LNCAP (cell line): ENCODE results near the gene IPO8.

Source experiments
- CTCF ChIP-seq: fragments of 450-650 bp; IDR thresholded peaks from 2 replicates; pipeline ENCODE4 v1.5.1; 2017; ENCODE audit warnings: mild to moderate bottlenecking

The IPO8 gene

DNA sequence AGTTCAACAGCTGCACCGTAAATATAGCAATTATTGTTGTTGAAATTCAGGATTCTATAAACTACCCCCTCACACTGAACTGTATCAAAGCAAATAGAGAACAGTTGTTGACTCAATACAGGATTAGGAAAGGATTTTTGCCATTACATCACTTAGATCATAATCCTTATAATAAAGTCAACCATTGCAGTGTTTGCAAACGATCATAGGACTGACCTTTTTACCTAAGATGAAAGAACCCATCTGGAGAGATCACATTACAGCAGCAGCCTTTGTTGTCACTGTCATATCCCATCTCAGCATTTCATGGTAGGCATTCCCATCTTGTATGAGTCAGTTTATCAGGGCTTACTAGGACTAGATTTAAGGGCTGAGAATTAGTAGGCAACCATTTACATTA, 96.1 kb downstream of the IPO8 start:
- no peak for TF ChIP-seq CTCF

DNA sequence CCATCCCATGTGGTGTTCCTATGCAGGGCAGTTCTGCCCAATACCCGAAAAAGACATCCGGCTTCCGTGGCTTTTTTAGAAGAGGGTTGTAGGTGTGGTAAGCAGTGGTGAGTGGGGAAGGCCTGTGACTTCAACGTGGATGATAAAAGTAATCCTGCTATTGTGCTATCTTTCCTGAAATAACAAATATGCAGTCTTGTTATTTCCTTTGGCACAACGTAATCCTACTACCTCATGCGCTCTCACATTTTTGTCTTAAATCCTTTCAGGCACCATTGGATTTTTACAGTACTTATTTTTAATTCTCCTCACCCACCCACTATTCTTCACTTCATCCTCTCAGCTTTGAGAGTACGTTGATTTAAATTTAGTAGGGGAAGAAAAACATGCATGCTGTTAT, 96.8 kb downstream of the IPO8 start:
- TF ChIP-seq CTCF = no peak

DNA sequence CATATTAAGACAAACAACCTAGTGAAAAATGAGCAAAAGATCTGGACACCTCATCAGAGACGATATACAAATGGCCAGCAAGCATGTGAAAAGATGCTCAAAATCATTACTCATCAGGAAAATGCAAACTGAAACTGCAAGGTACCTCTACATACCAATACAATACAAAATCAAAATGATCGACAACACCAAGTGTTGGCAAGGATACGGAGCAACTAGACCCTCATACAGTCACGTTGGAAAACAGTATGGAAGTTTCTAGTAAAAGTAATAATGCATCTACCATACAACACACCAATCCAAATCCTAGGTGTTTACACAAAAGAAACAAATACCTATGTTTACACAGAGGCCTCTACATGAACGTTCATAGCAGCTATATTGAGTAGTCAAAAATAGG, 99.9 kb downstream of the IPO8 start:
- TF ChIP-seq CTCF = no peak

DNA sequence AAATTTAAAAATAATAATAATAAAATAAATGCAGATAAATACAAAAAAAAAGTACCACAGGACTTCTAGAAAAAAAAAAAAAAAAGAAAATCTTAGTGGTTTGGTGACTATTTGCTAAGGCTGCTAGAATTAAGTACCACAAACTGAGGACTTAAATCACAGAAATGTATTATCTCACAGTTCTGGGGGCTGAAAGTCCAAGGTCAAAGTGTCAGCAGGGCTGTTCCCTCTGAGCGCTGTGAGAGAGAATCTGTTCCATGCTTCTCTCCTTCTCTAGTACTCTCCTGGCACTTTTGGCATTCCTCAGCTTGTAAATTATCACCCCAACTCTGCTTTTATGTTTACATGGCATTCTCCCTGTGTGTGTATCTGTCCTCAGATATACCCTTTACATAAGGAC, 101.2 kb downstream of the IPO8 start:
- no peak for TF ChIP-seq CTCF

- no peak for TF ChIP-seq CTCF
These were observed 107.9 kb downstream of the IPO8 start for GRCh38 chr12:30587782-30588181.

GRCh38 chr12:30585877-30586276, 109.8 kb downstream of the IPO8 start:
- no peak for TF ChIP-seq CTCF

- TF ChIP-seq CTCF = no peak
These were observed 112.7 kb downstream of the IPO8 start for GRCh38 chr12:30582943-30583342.

DNA sequence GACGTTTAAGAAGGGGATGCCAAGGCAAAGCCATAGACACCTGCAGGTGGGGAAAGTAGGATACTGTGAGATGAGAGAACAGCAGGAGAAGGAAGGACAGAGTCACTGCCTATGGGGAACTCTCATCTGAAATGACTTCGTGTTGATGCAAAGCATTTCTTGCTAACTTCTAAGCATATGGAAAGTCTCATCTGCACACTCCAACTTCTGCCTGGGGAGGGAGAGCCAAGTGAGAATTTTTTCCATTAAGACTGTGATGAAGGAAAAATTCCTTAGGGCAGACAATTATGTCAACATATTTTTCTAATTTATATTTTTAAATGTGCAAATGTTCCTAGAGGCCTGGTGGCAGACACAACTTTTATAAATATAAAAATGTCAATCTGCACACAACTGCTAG, 115.3 kb downstream of the IPO8 start:
- no peak for TF ChIP-seq CTCF
